A673 (cell line): ENCODE data around the gene COL5A1.

Experiments used
- EZH2 ChIP-seq: fragments of 200-600 bp; sonication (generic); IDR thresholded peaks from 2 replicates; pipeline ENCODE4 v1.6.1; 2017; ENCODE audit warnings: borderline replicate concordance, low read depth, mild to moderate bottlenecking, mixed read lengths, antibody characterized with exemption, low read length; ENCODE audit not compliant: poor library complexity, severe bottlenecking
- TF ChIP-seq, protein P1 (sequence below): fragments of 300-800, 200-600 bp; sonication (generic); conservative IDR thresholded peaks from 2 replicates; pipeline ENCODE4 v1.5.1; 2017; ENCODE audit warnings: low read depth, mild to moderate bottlenecking, antibody characterized with exemption, low read length, moderate library complexity, mixed read lengths

DNA sequence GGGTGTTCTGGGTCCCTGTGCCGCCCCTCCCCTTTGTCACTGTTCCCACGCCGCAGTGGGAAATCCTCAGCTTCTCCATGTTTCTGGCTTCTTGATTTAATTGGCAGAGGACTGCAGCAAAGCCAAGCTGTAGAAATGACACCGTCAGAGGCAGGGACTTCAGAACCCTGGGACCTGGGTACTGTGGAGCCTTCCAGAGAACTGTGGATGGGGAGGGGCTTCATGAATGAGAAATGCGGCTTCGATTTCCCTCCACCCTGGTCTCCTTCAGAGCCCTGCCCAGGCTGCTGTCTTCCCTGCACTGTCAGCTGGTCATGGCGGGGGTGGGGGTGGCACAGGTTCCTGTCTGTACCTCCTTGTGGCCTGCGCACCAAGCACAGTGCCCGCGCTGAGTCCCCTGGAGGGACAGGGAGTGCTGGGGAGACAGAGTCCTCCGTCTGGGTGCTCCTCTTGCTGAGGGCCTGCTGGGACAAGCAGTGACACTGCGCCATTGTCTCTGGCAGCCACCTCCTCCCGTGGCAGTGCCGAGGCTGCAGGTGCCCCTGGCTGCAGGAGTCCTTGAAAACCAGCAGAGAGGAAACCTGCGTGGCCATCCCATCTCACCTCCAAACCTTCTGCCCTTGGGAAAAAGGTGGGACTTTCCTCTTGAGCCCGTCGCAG, 47.2 kb downstream of the COL5A1 start:
- TF ChIP-seq, protein P1, sequence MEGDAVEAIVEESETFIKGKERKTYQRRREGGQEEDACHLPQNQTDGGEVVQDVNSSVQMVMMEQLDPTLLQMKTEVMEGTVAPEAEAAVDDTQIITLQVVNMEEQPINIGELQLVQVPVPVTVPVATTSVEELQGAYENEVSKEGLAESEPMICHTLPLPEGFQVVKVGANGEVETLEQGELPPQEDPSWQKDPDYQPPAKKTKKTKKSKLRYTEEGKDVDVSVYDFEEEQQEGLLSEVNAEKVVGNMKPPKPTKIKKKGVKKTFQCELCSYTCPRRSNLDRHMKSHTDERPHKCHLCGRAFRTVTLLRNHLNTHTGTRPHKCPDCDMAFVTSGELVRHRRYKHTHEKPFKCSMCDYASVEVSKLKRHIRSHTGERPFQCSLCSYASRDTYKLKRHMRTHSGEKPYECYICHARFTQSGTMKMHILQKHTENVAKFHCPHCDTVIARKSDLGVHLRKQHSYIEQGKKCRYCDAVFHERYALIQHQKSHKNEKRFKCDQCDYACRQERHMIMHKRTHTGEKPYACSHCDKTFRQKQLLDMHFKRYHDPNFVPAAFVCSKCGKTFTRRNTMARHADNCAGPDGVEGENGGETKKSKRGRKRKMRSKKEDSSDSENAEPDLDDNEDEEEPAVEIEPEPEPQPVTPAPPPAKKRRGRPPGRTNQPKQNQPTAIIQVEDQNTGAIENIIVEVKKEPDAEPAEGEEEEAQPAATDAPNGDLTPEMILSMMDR = no peak
- no peak for TF ChIP-seq EZH2
